Trophoblast cell (in vitro differentiated cells and primary cell): ENCODE results near the gene PIGV.
A peak's percentile ranks its signal among the peaks of the same experiment; 100 is the strongest.

ENCODE experiments used
- DNase-seq, 2 donors: peaks; one replicate each; pipeline ENCODE4 v3.0.0-alpha.2; 2016
- H2AFZ ChIP-seq: 2 replicates; pipeline ENCODE4 v1.6.1; 2013; ENCODE audit warnings: low read length, moderate library complexity, mild to moderate bottlenecking; ENCODE audit not compliant: insufficient read depth, poor library complexity
- H2AK5ac ChIP-seq: 2 replicates; pipeline ENCODE4 v1.6.1; 2013; ENCODE audit warnings: mild to moderate bottlenecking, low read length
- H2BK120ac ChIP-seq: 2 replicates; pipeline ENCODE4 v1.6.1; 2013; ENCODE audit warnings: low read length, mild to moderate bottlenecking, moderate library complexity; ENCODE audit not compliant: insufficient read depth, poor library complexity
- H2BK12ac ChIP-seq: 2 replicates; pipeline ENCODE4 v1.6.1; 2013; ENCODE audit warnings: mild to moderate bottlenecking, low read length, moderate library complexity
- H2BK5ac ChIP-seq: 2 replicates; pipeline ENCODE4 v1.6.1; 2013; ENCODE audit warnings: low read length, low read depth, moderate library complexity, mild to moderate bottlenecking; ENCODE audit not compliant: poor library complexity
- H3K14ac ChIP-seq: 2 replicates; pipeline ENCODE4 v1.6.1; 2013; ENCODE audit warnings: mild to moderate bottlenecking, low read length
- H3K18ac ChIP-seq: 2 replicates; pipeline ENCODE4 v1.6.1; 2013; ENCODE audit warnings: mild to moderate bottlenecking, low read length
- H3K23ac ChIP-seq: 2 replicates; pipeline ENCODE4 v1.6.1; 2013; ENCODE audit warnings: low read length
- H3K27ac ChIP-seq: 2 replicates; pipeline ENCODE4 v1.5.1; 2013; ENCODE audit warnings: low read depth, mild to moderate bottlenecking, inconsistent platforms, low read length, moderate library complexity
- H3K27me3 ChIP-seq: 2 replicates; pipeline ENCODE4 v1.6.1; 2013; ENCODE audit warnings: inconsistent platforms, mild to moderate bottlenecking, low read length, moderate library complexity; ENCODE audit not compliant: insufficient read depth
- H3K36me3 ChIP-seq, 2 experiments: 1 replicate in 1 of 2; 2 replicates in 1 of 2; pipeline ENCODE4 v1.6.1; 2013; ENCODE audit warnings: low read length in 2 of 2, mild to moderate bottlenecking in 2 of 2, moderate library complexity in 1 of 2; ENCODE audit not compliant: insufficient read depth in 2 of 2, control insufficient read depth in 1 of 2
- H3K4ac ChIP-seq: 2 replicates; pipeline ENCODE4 v1.6.1; 2013; ENCODE audit warnings: low read depth, mild to moderate bottlenecking, low read length, moderate library complexity
- H3K4me1 ChIP-seq, 2 experiments: 1 replicate in 1 of 2; 2 replicates in 1 of 2; pipeline ENCODE4 v1.6.1; 2013; ENCODE audit warnings: low read length in 2 of 2, mild to moderate bottlenecking in 2 of 2, moderate library complexity in 1 of 2; ENCODE audit not compliant: insufficient read depth in 2 of 2, control insufficient read depth in 1 of 2
- H3K4me2 ChIP-seq: 2 replicates; pipeline ENCODE4 v1.6.1; 2013; ENCODE audit warnings: inconsistent platforms, mild to moderate bottlenecking, low read length, moderate library complexity
- H3K4me3 ChIP-seq: 2 replicates; pipeline ENCODE4 v1.5.1; 2013; ENCODE audit warnings: mild to moderate bottlenecking, low read depth, low read length, inconsistent platforms
- H3K79me1 ChIP-seq: one replicate; pipeline ENCODE4 v1.6.1; 2013; ENCODE audit warnings: low read length
- H3K79me2 ChIP-seq: 2 replicates; pipeline ENCODE4 v1.6.1; 2013; ENCODE audit warnings: low read length, mild to moderate bottlenecking; ENCODE audit not compliant: control insufficient read depth, insufficient read depth, poor library complexity
- H3K9ac ChIP-seq: 2 replicates; pipeline ENCODE4 v1.6.1; 2013; ENCODE audit warnings: mild to moderate bottlenecking, low read length
- H3K9me3 ChIP-seq: 2 replicates; pipeline ENCODE4 v1.6.1; 2013; ENCODE audit warnings: low read depth, mild to moderate bottlenecking, control low read depth, inconsistent platforms, low read length; ENCODE audit not compliant: insufficient read depth
- H4K12ac ChIP-seq: 2 replicates; pipeline ENCODE4 v1.6.1; 2013; ENCODE audit warnings: low read depth, mild to moderate bottlenecking, low read length, moderate library complexity
- H4K8ac ChIP-seq: 2 replicates; pipeline ENCODE4 v1.6.1; 2013; ENCODE audit warnings: low read depth, mild to moderate bottlenecking, low read length, moderate library complexity
- H4K91ac ChIP-seq: one replicate; pipeline ENCODE4 v1.6.1; 2013; ENCODE audit warnings: low read depth, mild to moderate bottlenecking, low read length, moderate library complexity
- WGBS: extraction: QIAGEN DNeasy Blood & Tissue Kit; methylation state at CpG from one replicate; pipeline ENCODE4 v1.1.7; 2013; ENCODE audit warnings: missing lambda C conversion rate; ENCODE audit not compliant: insufficient read length, insufficient coverage; ENCODE audit errors: extremely low coverage; 5-methylcytosine and 5-hydroxymethylcytosine counted together

The PIGV gene

DNA sequence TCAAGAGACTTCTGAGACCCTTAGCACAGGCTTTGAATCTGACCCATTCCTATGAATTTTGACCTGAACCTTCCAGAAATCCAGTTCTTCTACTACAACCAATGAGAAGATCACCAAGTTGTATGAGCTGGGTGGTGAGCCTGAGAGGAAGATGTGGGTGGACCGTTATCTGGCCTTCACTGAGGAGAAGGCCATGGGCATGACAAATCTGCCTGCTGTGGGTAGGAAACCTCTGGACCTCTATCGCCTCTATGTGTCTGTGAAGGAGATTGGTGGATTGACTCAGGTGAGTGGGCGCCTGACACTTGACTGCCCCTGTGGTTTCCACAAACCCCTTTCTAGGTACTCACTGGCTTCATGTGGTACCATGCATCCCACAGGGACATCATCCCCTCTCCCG, 20.0 kb upstream of the PIGV start:
- no peak overlapping the region for H4K12ac ChIP-seq
- H2AFZ ChIP-seq = no peak overlapping the region
- H2BK120ac ChIP-seq = no peak overlapping the region
- no peak overlapping the region for H3K23ac ChIP-seq
- no CpG with 5 or more reads among the region's 4 CpGs for WGBS
- H3K9ac ChIP-seq = no peak overlapping the region
- H4K8ac ChIP-seq = no peak overlapping the region
- H2AK5ac ChIP-seq = no peak overlapping the region
- H3K79me1 ChIP-seq = no peaks in the 10 kb centered on the region
- peaks cover 53 to 83% of the 10 kb centered on the region in 2 experiments for H3K36me3 ChIP-seq
- H3K14ac ChIP-seq = no peak overlapping the region
- no peak overlapping the region for H2BK12ac ChIP-seq
- no peak overlapping the region for H3K4me2 ChIP-seq
- H3K79me2 ChIP-seq = no peaks in the 10 kb centered on the region
- no peak overlapping the region for H4K91ac ChIP-seq
- H3K4me3 ChIP-seq = no peak overlapping the region
- no peaks in the 10 kb centered on the region for H3K27me3 ChIP-seq
- H2BK5ac ChIP-seq = no peak overlapping the region
- H3K18ac ChIP-seq = no peak overlapping the region
- peaks cover 7 to 9% of the 10 kb centered on the region in 2 experiments for H3K4me1 ChIP-seq
- no peak overlapping the region for H3K27ac ChIP-seq
- H3K9me3 ChIP-seq = peaks cover 2% of the 10 kb centered on the region
- H3K4ac ChIP-seq = no peak overlapping the region
- no peak for DNase-seq

- H3K79me1 ChIP-seq = no peaks in the 10 kb centered on the region
- no peak overlapping the region for H3K9ac ChIP-seq
- no peak overlapping the region for H3K27ac ChIP-seq
- no peak overlapping the region for H4K8ac ChIP-seq
- DNase-seq = peak in 1 of 2 donors; percentile 52
- H2AFZ ChIP-seq = no peak overlapping the region
- no peak overlapping the region for H4K12ac ChIP-seq
- no peaks in the 10 kb centered on the region for H3K79me2 ChIP-seq
- H4K91ac ChIP-seq = no peak overlapping the region
- H3K4me1 ChIP-seq = peaks cover 7 to 9% of the 10 kb centered on the region in 2 experiments
- no CpG with 5 or more reads among the region's 3 CpGs for WGBS
- H2BK120ac ChIP-seq = no peak overlapping the region
- H3K36me3 ChIP-seq = peaks cover 53 to 84% of the 10 kb centered on the region in 2 experiments
- no peak overlapping the region for H2AK5ac ChIP-seq
- H3K23ac ChIP-seq = no peak overlapping the region
- no peak overlapping the region for H2BK5ac ChIP-seq
- H3K27me3 ChIP-seq = no peaks in the 10 kb centered on the region
- H3K18ac ChIP-seq = no peak overlapping the region
- H3K4ac ChIP-seq = no peak overlapping the region
- H3K9me3 ChIP-seq = no peaks in the 10 kb centered on the region
- no peak overlapping the region for H2BK12ac ChIP-seq
- H3K14ac ChIP-seq = no peak overlapping the region
- H3K4me2 ChIP-seq = no peak overlapping the region
- H3K4me3 ChIP-seq = no peak overlapping the region
Measured at GRCh38 chr1:26768755-26769154, 19.0 kb upstream of the PIGV start.

GRCh38 chr1:26771285-26771642, 16.5 kb upstream of the PIGV start:
- Histone ChIP-seq H3K9me3 (no peaks in the 10 kb centered on the region), H2BK12ac (no peak overlapping the region), H3K4me2 (no peak overlapping the region), H3K27ac (no peak overlapping the region), H4K8ac (no peak overlapping the region), H3K4me1 (peaks cover 7 to 9% of the 10 kb centered on the region in 2 experiments), H4K91ac (no peak overlapping the region), H3K14ac (no peak overlapping the region), H2AFZ (peak overlapping the region; percentile 11), H3K23ac (no peak overlapping the region), H3K18ac (peak overlapping the region; percentile 33), H2BK120ac (no peak overlapping the region), H3K9ac (no peak overlapping the region), H3K4me3 (no peak overlapping the region), H3K36me3 (peaks cover 52 to 87% of the 10 kb centered on the region in 2 experiments), H2AK5ac (no peak overlapping the region), H3K27me3 (no peaks in the 10 kb centered on the region), H2BK5ac (no peak overlapping the region), H3K79me1 (no peaks in the 10 kb centered on the region), H4K12ac (no peak overlapping the region), H3K4ac (no peak overlapping the region), H3K79me2 (no peaks in the 10 kb centered on the region)
- no peak for DNase-seq
- no CpG with 5 or more reads among the region's 3 CpGs for WGBS

DNA sequence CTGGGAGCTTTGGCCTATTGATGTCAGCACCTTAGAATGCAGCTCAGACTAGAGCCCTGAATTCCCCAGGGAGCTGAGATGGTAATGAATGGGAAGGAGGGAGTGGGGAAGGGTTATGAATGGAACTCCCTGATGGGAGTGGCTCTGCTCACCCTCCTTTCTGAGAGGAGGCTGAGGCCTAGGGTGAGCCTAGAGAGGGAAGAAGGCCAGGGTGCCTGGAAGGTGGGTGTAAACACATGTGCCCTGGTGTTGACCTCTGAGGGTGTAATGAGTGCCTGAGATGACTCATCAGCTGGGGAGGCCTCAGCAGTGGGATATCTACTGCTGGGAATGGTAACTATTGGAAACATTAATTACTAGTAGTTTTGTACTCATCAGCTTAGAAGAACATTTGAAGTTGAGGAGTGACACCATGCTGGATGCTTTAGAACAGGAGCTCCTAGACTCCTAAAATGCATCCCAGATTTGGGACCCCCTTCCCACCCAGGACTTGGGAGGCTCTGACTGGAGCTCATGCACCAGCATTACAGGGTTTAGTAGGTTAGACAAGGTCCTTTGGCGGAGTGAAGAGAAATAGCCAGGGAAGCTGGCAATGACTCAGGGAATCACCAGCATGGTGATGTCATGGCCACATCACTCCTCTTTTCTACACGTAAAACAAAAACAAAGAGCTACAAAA, 16.0 kb upstream of the PIGV start:
- H2AFZ ChIP-seq = no peak overlapping the region
- no peak overlapping the region for H2BK12ac ChIP-seq
- no peak overlapping the region for H4K8ac ChIP-seq
- WGBS = no CpG with 5 or more reads among the region's 2 CpGs
- H3K23ac ChIP-seq = no peak overlapping the region
- no peak overlapping the region for H2BK120ac ChIP-seq
- H3K18ac ChIP-seq = no peak overlapping the region
- H3K36me3 ChIP-seq = peaks cover 51 to 85% of the 10 kb centered on the region in 2 experiments
- H3K4me1 ChIP-seq = peaks cover 7 to 9% of the 10 kb centered on the region in 2 experiments
- H3K14ac ChIP-seq = no peak overlapping the region
- H3K4me3 ChIP-seq = no peak overlapping the region
- H4K91ac ChIP-seq = no peak overlapping the region
- H3K27ac ChIP-seq = no peak overlapping the region
- H2BK5ac ChIP-seq = no peak overlapping the region
- H3K79me2 ChIP-seq = no peaks in the 10 kb centered on the region
- DNase-seq = peak; percentile 77 to 82
- no peak overlapping the region for H4K12ac ChIP-seq
- H3K27me3 ChIP-seq = no peaks in the 10 kb centered on the region
- H3K4ac ChIP-seq = no peak overlapping the region
- H3K4me2 ChIP-seq = no peak overlapping the region
- no peaks in the 10 kb centered on the region for H3K9me3 ChIP-seq
- H3K79me1 ChIP-seq = no peaks in the 10 kb centered on the region
- no peak overlapping the region for H3K9ac ChIP-seq
- H2AK5ac ChIP-seq = no peak overlapping the region
